Measurements from ENCODE around the gene PDE2A. TPM values are rescaled to one million over a fixed set of nuclear protein-coding genes. Genes with fewer than 3 reads are reported as not detected.

The PDE2A gene
- polyA plus RNA-seq, 3 donors from 2014 or later, result not detected

DNA sequence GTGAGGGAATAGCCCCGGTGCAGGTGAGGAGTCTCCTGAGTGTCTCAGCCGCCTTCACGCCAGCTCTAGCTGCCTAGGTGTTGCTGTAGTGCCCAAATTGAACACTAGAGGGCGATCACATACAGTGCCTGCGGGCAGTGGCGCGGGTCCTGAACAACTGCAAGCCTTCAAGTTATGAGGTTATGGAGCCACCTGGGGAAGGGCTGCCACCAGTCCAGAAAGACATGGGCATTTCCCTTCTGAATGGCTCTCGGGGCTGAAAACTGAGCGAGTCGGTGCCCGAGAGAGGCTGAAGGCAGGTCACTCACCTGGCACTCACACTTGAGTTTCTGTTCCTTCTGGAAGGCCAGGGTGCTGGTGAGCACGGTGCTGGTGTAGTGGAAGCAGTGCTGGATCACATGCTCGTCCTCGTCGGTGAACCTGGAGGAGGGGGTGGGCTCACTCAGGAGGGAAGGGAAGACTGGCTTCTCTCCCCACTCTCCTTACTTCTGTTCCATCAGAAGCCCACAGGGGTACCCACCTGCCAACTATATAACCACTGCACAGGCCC is 88.4 kb downstream of the PDE2A start:
- no peaks in the 10 kb centered on the region for H3K9me3 Mint-ChIP-seq

DNA sequence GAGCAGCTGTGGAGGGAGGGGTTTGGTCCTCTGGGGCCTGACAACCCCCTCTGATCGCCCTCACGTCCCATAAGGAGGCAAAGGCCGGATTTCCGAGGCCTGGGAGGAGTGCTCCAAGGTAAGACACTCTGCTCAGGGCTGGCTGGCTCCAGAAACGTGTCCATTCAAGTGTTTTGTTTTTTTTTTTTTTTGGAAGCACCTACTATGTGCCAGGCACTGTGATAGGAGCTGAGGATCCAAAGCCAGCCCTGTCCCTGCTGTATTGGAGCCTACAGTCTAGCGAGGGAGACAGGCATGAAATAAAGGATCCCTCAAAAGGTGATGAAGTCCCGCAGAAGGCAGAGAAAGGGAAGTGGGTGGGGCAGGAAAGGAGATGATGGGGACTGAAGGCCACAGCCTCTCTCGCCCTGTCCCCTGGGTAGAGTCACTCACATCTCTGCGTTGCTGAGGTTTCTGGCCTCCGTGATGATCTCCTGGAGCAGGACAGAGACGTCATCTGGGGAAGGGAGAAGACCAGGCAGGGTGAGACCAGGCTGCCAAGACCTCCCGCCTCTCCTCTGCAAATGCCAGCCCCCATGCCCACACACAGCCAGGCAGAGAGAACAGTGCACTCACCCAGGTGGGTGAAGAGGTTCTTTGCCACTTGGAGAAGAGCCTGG is 89.2 kb downstream of the PDE2A start:
- H3K4me3 Mint-ChIP-seq, result peak overlapping the region; percentile 81 to 95 (median 89)
- no peaks in the 10 kb centered on the region for H3K9me3 Mint-ChIP-seq
- peaks cover 6 to 14% (median 13%) of the 10 kb centered on the region in 3 donors for H3K27me3 Mint-ChIP-seq (ENCODE audit: low read depth in 3 of 3)
- H3K27ac Mint-ChIP-seq, result peak overlapping the region; percentile 12 to 92 (median 86)
- peaks cover 0 to 4% (median 4%) of the 10 kb centered on the region in 3 donors for H3K36me3 Mint-ChIP-seq
- H3K4me1 Mint-ChIP-seq, result peaks cover 29 to 37% of the 10 kb centered on the region in 2 donors
- DNase-seq, result peak in 1 of 3 donors; percentile 9

More for the DNA sequence above, 88.4 kb downstream of the PDE2A start:
- Mint-ChIP-seq H3K27me3 (ENCODE audit: low read depth in 3 of 3) (peaks cover 6 to 14% (median 13%) of the 10 kb centered on the region in 3 donors), H3K4me3 (peak overlapping the region; percentile 81 to 95 (median 87)), H3K27ac (peak overlapping the region in 5 of 6 donors; percentile 58 to 91 (median 68)), H3K4me1 (peaks cover 32 to 41% of the 10 kb centered on the region in 2 donors), H3K36me3 (peaks cover 0 to 4% (median 4%) of the 10 kb centered on the region in 3 donors)
- peak; percentile 66 to 69 (median 69) for DNase-seq

DNA sequence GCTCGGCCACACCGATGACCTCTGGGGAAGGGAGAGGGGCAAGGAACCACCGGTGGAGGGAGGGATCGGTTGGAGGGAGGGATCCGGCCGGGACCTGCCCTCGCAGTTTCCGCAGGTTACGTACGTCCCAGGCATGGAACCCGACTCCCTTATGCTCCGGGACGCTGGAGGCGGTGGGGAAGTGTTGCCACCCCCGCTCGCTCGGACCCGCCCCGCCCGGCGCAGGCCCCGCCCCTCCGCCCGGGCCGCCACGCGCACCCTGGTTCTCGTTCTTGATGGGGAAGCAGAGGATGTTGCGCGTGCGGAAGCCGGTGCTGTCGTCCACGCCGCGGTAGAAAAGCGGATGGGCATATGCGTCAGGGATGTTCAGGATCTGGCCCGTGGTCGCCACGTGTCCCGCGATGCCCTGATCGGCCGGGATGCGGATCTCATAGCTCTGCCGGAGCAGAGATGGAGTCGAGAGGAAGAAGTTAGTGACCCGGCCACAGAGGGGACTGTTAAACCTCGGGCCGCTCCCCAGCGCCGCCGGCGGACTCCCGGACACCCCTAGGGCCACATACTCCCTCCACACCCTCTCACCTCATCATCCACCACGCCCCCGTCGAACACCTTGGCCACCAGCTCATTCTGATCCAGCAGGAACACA is 89.8 kb downstream of the PDE2A start:
- peak; percentile 65 to 70 (median 68) for DNase-seq
- Mint-ChIP-seq H3K9me3 (no peaks in the 10 kb centered on the region), H3K27me3 (ENCODE audit: low read depth in 3 of 3) (peaks cover 6 to 10% (median 9%) of the 10 kb centered on the region in 3 donors), H3K27ac (peak overlapping the region; percentile 71 to 92 (median 86)), H3K4me3 (peak overlapping the region; percentile 81 to 95 (median 89)), H3K36me3 (peaks cover 0 to 4% (median 4%) of the 10 kb centered on the region in 3 donors), H3K4me1 (peaks cover 23 to 31% of the 10 kb centered on the region in 2 donors)

DNA sequence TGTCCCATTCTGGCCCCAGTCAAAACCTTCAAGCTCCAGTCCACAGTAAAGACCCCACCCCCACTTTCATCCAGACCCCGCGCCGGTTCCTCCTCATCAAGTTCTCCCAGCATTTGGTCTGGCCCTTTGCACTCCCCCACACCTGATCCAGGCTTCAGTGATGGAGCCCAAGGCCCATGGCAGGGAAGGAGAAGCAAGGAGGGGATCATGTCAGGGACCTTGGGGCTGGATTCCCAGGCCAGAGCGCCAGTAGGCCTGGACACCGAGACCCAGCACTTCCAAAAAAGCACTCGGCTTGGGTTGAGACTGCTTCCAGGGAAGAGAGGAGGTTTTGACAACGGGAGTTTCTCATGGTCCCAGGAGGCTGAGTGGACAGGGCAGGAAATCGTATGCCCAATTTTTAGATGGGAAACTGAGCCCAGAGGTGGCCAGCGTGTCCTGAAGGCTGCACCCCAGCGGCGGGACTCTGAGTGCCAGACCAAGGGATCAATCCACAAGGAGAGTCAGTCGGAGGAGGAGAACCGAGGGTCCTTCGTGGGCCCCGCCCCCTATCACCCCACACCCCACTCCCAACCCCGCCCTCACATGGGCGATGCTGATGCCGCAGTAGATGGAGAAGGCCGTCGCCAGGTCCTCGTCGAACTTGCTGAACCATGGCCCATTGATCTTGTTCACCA is 90.5 kb downstream of the PDE2A start:
- no peaks in the 10 kb centered on the region for H3K9me3 Mint-ChIP-seq
- peaks cover 6 to 9% (median 9%) of the 10 kb centered on the region in 3 donors for H3K27me3 Mint-ChIP-seq (ENCODE audit: low read depth in 3 of 3)
- H3K4me1 Mint-ChIP-seq, result peaks cover 22 to 28% of the 10 kb centered on the region in 2 donors
- DNase-seq, result no peak
- peaks cover 0 to 4% (median 4%) of the 10 kb centered on the region in 3 donors for H3K36me3 Mint-ChIP-seq
- peak overlapping the region in 1 of 6 donors; percentile 71 for H3K27ac Mint-ChIP-seq
- peak overlapping the region; percentile 50 to 71 (median 60) for H3K4me3 Mint-ChIP-seq

DNA sequence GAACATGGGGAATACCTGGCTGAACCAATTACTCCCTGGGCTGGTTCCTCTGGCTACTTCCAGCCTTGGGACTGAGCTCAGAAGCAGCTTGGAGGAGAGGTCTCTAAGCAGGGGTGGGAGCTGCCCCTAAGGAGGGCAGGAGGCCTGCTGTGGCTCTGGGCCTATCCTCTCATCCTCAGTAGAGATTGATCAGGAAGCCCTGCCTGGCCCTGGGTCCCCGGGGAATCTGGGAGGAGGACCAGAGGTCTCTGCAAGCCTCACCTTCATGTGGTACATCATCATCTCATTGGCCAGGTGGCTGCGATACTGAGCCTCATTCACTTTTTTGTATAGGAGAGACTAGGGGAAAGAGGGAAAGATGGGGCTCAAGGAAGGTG is 91.1 kb downstream of the PDE2A start:
- H3K9me3 Mint-ChIP-seq, result no peaks in the 10 kb centered on the region
- peak overlapping the region in 1 of 6 donors; percentile 29 for H3K27ac Mint-ChIP-seq
- no peak for DNase-seq
- H3K4me1 Mint-ChIP-seq, result peaks cover 22 to 28% of the 10 kb centered on the region in 2 donors
- peak overlapping the region in 4 of 5 donors; percentile 29 to 71 (median 62) for H3K4me3 Mint-ChIP-seq
- H3K36me3 Mint-ChIP-seq, result peaks cover 0 to 4% (median 4%) of the 10 kb centered on the region in 3 donors
- H3K27me3 Mint-ChIP-seq (ENCODE audit: low read depth in 3 of 3), result peaks cover 6 to 9% (median 8%) of the 10 kb centered on the region in 3 donors

DNA sequence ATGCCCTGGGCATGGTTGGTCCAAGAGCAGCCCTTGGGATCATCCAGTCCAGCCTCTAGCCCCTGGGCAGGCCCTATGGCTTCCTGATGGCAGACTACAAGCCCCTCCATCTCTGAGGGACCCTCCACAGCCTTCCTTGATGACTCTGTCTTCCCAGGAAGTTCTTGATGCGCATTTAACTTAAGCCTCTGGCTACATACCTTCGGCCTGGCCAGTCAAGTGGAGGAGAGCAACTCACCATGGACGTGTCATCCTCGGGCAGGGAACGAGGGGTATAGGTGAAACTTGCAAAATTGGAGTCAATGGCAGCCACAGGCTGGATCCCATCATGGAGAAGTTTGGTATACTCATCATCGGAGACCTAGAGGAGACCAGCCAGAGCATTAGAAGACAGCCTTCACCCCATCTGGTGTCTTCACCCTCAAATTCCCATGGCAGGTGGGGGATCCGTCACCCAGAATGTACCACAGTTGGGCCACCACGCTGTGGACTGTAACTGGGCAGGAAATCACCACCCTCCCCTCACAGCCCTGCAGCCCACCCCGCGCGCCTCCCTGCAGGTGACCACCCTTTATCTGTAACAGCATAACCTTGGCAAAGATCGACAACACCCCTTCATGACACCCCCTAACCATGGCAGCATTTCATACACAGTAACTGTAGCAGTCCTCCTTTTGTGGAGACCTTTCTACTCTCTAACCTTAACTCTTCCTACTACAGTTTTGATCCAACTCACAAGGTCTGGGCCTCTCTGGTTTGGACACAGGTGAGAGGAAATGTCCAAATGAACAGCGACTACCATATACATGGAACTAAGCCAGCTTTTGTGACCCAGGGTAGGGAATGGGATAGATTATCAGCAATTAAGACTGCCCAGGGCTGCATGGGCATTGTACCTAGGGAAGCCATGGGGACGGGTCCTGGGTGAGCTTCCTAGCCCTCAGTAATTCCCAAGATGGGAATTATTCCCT is 91.7 kb downstream of the PDE2A start:
- H3K27ac Mint-ChIP-seq, result peak overlapping the region in 2 of 6 donors; percentile 12 to 29

DNA sequence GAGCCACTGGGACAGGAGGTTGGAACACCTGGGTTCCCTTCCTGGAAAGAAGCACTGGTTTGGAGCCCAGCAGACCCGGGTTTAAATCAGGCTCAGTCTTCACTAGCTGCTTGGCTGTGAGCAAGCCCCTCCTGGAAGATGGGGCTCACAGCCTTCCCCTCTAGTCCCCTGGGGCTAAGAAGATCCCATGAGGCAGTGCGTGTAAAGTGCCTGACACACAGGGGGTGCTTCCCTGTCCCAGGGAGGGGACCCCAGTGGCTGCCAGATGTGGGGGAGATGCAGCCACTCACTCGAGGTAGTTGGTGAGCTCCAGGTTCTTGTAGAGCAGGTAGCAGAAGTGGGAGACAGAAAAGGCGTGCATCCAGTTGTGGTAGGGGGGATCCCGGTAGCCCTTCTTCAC is 93.2 kb downstream of the PDE2A start:
- H3K4me3 Mint-ChIP-seq, result no peak overlapping the region
- H3K27me3 Mint-ChIP-seq (ENCODE audit: low read depth in 3 of 3), result peaks cover 3 to 9% (median 6%) of the 10 kb centered on the region in 3 donors
- DNase-seq, result no peak
- H3K9me3 Mint-ChIP-seq, result no peaks in the 10 kb centered on the region
- H3K36me3 Mint-ChIP-seq, result no peaks in the 10 kb centered on the region
- H3K4me1 Mint-ChIP-seq, result peaks cover 22 to 28% of the 10 kb centered on the region in 2 donors
- H3K27ac Mint-ChIP-seq, result peak overlapping the region in 1 of 6 donors; percentile 62

More for the DNA sequence above, 91.7 kb downstream of the PDE2A start:
- no peak for DNase-seq
- Mint-ChIP-seq H3K4me3 (no peak overlapping the region), H3K4me1 (peaks cover 22 to 28% of the 10 kb centered on the region in 2 donors), H3K36me3 (peaks cover 0 to 4% (median 0%) of the 10 kb centered on the region in 3 donors), H3K9me3 (no peaks in the 10 kb centered on the region), H3K27me3 (ENCODE audit: low read depth in 3 of 3) (peaks cover 5 to 9% (median 8%) of the 10 kb centered on the region in 3 donors)

DNA sequence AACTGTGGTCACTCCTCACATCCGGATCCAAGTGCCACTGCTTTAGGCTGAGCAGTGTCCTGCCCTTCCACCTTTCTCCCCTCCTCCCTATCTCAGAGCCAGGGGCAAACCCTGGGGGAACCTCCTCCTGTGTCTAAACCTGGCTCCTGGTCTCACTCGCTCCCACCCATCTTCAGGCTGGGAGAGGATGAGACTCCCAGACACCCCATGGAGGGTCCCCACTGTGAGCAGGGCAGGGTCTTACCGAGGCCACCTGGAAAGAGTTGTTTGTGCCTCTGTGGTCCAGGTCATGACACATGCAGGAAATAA is 93.6 kb downstream of the PDE2A start:
- Mint-ChIP-seq H3K9me3 (no peaks in the 10 kb centered on the region), H3K27ac (peak overlapping the region in 1 of 6 donors; percentile 36), H3K4me3 (no peak overlapping the region), H3K27me3 (ENCODE audit: low read depth in 3 of 3) (peaks cover 5 to 6% (median 5%) of the 10 kb centered on the region in 3 donors), H3K36me3 (no peaks in the 10 kb centered on the region), H3K4me1 (peaks cover 18 to 24% of the 10 kb centered on the region in 2 donors)
- no peak for DNase-seq

DNA sequence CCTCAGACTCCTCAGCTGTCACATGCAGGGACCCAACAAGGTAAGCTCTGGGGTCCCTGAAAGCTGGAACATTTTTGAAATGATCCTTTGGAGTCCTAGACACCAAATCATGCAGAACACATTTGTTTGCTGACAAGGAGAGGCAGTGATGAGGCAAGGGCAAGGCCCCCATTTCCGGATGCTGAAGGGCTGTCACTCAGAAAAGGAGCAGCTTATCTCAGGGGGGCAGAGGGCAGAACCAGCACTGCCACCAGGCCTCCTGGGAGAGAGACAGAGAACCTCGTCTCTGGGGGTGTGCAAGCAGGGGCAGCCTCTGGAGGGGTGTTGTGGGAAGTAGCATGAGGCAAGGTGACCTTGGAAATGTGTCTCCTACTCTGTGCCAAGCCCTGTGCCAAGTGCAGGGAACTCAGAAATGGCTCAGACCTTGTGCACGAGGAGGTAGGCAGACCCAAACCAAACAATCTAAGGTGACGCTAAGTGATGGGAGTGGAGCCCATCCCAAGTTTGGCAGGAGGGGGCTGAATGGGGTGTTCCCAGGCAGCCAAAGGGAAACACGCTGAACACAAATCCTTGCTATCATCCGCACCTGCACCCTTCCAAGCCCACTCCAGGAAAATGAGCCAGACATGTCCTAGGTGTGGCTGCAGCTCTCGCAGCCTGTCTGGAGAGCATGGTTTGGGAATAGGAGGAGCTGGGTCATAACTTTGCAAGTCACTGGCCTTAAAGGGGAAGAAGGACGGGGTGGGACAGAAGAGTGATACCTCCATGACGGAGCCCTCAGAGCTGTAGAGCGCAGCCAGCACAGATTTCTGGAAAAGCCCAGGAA is 94.2 kb downstream of the PDE2A start:
- no peak overlapping the region for H3K4me3 Mint-ChIP-seq
- H3K4me1 Mint-ChIP-seq, result peaks cover 13 to 18% of the 10 kb centered on the region in 2 donors
- peaks cover 2 to 6% (median 5%) of the 10 kb centered on the region in 3 donors for H3K27me3 Mint-ChIP-seq (ENCODE audit: low read depth in 3 of 3)
- H3K9me3 Mint-ChIP-seq, result no peaks in the 10 kb centered on the region
- H3K36me3 Mint-ChIP-seq, result no peaks in the 10 kb centered on the region
- no peak for DNase-seq
- H3K27ac Mint-ChIP-seq, result no peak overlapping the region

DNA sequence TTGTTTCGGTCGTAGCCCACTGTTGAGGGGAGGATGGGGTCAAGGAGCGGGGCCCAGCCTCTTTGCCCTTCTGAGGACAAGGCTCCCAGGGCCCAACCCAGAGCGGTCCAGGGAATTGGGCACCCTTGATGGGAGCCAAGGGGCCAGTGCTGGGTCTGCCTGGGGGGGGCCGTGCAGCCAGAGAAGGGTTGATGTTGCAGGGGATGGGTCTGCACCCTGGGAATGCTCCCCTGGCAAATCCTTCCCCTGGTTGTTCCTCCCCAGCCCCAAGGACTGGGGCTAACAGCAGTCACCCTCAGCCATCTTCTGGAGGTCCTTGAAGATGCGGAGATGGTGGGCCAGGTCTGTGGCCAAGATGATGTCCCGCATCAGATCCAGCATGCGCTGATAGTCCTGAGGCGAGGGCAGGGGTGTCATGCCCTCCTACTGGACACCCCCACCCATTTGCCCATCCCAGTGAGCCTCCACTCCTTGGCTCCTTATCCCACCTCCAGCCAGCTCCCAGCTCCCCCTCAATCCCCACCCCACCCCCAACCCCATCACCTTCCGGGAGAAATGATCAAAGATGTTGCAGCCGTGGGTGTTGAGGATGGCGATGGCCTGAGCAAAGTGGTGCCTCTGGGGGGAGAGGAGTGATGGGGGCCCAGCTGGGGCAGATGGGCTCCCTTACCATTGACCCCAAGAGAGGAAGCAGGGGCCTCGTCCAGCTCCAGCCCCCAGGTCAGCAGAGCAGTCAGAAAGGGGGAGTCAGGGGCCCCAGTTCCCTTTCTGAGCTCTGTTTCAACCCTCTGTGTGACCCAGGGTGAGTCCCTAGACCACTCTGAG is 95.0 kb downstream of the PDE2A start:
- Mint-ChIP-seq H3K4me3 (no peak overlapping the region), H3K27ac (no peak overlapping the region), H3K27me3 (ENCODE audit: low read depth in 3 of 3) (peaks cover 2 to 3% (median 3%) of the 10 kb centered on the region in 3 donors), H3K36me3 (no peaks in the 10 kb centered on the region), H3K9me3 (no peaks in the 10 kb centered on the region), H3K4me1 (peaks cover 9 to 15% of the 10 kb centered on the region in 2 donors)
- DNase-seq, result no peak

DNA sequence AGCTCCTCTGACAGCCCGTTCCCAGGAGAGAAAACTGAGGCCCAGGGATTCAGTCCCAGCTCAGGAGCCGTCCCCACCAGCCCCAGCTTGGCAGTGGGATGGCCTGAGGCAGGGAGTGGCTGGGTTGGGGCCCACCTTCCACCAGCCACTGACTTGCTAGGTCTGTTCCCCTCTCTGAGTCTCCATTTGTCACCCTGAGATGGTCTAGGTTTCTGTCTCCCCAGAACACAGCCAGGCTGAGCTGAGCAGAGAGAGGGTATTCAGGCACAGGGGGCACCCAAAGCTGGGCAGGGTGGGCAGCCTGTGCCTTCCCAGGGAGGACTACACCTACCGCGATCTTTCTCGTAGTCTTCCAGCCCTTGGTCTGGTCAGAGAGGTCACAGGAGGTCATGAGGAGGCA is 95.7 kb downstream of the PDE2A start:
- peaks cover 11 to 16% of the 10 kb centered on the region in 2 donors for H3K4me1 Mint-ChIP-seq
- no peaks in the 10 kb centered on the region for H3K36me3 Mint-ChIP-seq
- no peak overlapping the region for H3K4me3 Mint-ChIP-seq
- DNase-seq, result no peak
- peaks cover 0 to 3% (median 2%) of the 10 kb centered on the region in 3 donors for H3K27me3 Mint-ChIP-seq (ENCODE audit: low read depth in 3 of 3)
- no peaks in the 10 kb centered on the region for H3K9me3 Mint-ChIP-seq
- H3K27ac Mint-ChIP-seq, result no peak overlapping the region

Data from immature natural killer cell (primary cell).